ENCODE results near the gene FILIP1.
A peak's percentile ranks its signal among the peaks of the same experiment; 100 is the strongest.

FILIP1 gene

DNA sequence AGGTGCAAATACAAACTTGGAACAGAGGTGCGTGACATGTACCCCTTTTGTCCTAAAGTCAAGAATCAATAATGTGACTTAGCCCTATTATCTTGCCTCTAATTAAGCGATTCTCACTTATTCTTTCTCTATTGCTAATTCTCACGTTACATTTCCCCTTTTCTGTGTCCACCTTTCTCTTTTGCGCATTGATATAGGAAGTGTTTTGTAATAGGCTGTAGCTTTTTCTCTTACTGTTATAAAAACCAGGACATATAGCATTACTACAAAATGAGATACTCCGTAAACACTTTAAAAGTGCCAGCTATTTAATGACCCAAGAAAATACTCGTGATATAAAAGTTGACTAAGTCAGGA lies 208.3 kb downstream of the FILIP1 start:
- peak; percentile 44 for DNase-seq

DNA sequence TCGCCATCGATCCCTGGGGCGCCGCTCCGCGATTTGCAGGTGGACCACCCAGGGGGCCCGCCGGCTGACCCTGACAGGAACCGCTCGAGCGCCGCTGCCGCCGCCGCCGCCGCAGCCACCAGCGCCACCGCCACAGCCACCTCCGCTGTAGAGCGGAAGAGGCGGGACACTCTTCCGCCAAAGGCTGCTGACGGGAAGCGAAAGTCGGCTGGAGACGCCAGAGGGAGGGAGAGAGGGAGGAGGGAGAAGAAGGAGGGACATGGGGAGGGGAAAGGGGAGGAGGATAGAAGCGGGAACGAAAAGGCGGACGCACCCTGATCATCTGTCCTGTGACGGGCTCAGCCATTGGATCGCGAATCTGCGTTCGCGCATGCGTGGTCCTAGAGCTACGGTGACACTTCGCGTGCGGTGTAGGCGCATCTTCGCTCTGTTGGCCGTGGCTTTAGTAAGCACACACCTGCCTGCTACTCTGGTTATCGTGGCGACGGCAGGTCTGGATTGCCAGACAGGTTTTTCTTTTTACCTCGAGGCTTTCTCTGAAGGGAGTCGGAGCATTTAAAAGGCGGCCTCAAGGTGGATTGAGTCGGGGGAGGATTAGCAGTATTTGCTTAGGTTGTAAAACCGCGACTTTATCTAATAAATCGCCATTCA lies 208.8 kb downstream of the FILIP1 start, which contains the start of gene TMEM30A:
Gene TMEM30A, minus strand, starts transcription at position 161 of the 651 bp plus-strand sequence. Its CDS starts 154 bp downstream, at position 7.
- DNase-seq, result peak; percentile 99

DNA sequence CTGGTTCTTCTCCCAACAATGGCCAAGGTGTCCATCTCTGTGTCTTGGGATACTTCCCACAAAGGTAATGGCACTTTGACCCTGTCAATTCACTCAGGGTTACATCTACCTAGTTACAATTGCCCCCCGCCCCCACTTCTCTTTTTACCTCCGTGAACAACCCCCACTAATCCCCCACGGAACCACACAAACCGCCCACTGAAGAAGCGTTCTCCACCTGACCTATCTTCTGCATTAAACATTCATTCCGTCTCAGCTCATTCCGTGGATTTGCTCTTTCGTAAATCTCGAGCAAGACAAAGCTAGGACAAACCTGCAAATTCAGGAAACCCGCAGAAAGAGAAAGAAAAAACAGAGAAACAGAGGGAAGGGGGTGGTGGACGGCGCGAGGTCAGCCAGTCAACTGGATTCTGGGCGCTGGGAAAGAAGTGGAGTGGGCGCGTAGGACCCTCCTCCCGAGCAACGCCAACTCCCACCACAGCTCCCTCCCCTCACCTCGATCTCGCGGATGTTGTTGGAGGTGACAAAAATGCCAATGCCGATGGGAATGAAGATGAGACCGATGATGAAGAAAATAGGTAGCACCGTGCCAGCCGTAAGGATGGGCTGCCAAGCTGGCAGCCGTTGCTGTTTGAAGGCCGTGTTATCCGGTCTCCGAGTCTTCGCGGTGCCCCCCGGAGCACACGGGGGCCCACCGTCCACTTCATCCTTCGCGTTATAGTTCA lies 209.5 kb downstream of the FILIP1 start:
- DNase-seq, result peak; percentile 27

DNA sequence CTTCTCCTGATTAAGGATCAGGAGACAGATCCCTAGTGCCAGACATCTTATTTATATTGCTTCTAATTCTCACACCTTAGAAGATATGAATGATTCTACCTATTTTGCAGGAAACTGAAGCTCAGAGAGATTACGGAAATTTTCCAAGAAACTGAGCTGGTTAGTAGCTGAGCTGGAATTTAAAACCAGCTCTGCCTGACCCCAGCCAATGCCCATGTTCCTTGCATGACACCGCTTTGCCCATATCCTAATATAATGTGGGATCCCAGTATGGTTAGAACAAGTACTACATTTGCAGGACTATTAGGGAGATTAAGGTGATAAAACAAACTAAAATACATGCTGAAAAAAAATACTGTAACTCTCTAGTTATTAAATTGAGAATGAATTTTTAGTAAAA lies 210.9 kb downstream of the FILIP1 start:
- no peak for DNase-seq

DNA sequence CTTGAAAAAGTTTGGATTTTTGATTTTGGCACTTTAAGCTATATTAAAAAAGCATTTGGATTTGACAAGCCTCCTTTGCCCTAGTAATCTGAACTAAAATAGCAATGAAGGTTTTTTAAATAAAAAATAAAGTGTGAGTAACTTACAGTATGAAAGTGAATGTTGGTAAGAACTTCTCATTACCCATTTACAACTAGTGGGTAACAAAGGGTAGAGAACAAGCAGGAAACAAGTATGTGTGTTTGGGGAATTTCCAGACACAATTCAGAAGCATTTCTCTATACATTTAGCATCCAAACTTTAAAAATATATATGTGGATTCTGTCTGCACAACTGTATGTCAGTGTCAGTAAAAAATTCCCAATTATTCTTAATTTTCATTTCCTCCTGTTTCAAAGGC lies 211.9 kb downstream of the FILIP1 start:
- DNase-seq, result peak; percentile 61

DNA sequence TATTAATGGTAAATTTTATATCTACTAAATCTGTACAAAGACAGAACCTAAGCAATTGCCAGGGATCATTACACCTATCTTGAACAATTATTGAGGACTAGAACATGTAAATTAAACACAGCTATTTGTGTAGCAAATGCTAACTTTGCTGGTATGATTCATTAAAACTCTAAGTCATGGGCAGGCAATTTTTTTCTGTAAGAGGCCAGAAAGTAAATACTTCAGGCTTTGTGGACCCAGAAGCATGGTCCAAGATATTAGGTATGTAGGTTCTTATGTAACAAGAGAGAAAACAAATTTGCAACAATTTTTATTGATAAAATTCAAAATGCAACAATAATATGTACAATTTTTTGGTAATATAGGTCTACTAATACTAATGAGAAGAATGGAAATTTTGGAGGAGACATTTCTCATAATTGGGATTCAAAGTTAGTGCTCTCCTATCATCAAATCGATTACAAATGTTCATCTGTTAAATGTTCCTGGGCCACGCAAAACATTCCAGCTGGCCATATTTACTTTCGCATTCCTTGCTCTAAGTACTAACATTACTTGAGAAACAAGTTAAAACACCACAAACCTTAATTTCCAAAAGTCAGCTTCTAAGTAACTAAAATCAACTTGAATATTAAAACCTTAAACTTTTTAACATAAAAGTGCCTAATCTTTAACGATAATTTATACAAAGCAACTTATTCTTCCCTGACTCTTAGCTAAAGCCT lies 213.3 kb downstream of the FILIP1 start:
- no peak for DNase-seq

DNA sequence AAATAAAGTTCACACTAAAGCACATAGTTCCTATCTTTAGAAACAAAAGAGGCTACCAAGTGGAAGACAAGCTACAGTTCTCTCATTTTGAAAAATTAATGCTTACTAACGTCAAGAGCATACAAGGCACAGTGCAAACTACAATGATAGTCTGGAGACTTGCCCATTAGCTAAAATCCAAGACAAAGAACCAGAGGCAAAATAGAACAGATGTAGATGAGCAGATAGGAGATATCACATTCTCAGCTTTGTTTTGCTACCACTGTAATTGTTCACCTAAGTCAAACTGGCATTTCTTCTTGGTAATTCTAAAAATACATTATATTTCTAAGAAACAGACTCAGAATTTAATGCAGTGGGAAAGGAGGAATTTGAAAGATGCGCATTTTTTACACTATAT lies 214.2 kb downstream of the FILIP1 start:
- DNase-seq, result no peak

DNA sequence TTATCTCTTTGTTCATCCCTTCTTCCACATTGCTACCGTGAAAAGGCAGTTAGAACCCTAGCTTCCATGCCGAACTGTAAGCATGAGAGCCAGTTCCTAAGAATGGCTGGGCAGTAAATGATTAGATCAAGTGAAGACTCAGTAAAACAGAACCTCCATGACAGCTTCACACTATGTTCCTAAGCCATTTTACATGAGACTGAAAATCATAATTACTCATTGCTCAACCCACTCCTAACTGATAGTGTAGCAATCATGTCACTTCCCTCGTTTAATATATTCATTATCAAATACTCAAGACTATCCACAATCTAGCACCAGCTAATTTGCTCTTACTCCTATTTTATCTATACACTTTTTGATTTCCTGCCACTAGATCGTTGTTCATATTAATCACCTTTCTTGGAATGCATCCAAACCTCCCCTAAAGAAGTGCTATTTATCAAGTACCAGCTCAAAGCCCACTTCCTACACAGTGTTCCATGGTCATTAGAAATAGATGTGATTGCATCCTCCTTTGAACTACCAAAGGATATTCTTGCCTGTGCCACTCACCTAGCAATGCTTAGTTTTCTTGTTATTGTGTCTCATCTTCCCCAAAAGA lies 215.0 kb downstream of the FILIP1 start:
- DNase-seq, result peak; percentile 59

DNA sequence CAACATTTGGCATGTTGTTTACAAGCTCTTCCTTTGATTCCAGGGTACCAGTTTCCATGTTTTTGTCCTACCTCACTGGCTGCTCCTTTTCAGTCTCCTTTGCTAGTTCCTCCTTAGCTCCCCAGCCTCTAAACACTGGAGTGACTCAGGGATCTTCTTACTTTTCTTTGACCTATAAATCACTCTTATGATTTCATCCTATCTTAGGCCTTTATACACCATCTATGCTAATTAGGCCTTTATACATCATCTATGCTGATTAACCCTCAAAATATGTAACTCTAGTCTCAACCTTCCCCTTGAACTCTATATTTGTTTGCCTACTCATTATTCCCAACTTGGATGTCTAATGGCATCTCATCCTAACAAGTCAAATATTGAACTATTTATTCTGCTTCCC lies 218.5 kb downstream of the FILIP1 start:
- peak; percentile 61 for DNase-seq

DNA sequence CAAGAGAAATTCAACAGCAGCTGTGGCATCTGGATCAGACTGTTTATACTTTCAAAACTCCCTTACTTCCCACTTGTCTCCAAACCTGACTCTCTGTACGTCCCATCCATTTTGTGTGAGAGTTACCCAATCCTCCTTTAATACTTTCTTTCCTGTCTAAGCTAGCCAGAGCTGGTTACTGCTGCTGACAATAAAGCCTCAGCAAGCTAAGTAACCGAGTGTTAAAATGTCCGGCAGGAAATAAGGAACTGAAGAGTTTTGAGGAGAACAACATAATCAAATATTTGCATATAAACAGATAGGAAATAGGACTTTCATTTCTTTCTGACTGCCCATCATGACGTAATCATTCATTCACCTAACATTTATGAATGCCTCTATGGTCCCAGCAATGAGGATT lies 220.6 kb downstream of the FILIP1 start:
- peak; percentile 80 for DNase-seq

DNA sequence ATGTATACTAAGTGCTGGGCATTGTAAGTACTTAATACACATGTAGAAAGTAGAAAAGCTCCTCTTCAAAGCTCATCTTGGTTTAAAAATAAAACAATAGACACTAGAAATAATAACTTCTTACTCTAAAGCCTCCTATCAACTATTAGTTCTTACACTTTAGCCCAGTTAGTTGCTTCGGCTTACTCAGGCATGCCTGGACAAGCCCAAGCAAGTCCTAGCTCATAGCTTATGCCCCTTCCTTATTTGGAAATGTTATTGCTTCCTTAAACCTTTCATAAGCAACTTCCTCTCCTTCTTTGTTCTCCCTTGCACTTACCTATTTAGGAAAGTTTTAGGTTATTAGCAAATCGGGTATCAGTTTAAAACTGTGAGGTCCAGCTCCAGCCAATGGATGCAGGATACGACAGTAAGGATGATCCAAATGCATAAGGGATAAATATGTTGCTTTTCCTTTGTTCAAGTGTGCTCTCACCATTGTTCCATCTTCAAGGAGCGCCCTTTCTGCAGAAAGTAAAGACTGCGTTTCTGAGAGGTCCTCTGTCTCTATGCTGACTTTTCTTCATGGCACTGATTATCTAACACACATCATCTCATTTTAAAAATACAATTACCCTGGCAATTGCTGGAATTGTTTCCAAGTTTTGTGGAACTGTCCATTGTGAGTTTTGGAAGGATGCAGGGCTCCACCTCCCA lies 221.3 kb downstream of the FILIP1 start:
- peak; percentile 54 for DNase-seq

DNA sequence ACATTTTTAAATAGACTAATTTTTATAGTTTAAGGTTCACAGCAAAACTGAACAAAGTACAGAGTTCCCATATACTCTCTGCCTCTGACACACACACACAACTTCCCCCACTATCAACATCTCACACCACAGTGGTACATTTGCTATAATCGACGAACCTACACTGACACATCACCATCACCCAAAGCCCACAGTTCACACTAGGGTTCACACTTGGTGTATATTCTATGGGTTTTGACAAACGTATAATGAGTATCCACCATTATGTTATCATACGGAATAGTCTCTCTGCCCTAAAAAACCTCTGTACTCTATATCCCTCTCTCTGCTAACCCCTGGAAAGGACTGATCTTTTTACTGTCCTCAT lies 224.6 kb downstream of the FILIP1 start:
- no peak for DNase-seq

DNA sequence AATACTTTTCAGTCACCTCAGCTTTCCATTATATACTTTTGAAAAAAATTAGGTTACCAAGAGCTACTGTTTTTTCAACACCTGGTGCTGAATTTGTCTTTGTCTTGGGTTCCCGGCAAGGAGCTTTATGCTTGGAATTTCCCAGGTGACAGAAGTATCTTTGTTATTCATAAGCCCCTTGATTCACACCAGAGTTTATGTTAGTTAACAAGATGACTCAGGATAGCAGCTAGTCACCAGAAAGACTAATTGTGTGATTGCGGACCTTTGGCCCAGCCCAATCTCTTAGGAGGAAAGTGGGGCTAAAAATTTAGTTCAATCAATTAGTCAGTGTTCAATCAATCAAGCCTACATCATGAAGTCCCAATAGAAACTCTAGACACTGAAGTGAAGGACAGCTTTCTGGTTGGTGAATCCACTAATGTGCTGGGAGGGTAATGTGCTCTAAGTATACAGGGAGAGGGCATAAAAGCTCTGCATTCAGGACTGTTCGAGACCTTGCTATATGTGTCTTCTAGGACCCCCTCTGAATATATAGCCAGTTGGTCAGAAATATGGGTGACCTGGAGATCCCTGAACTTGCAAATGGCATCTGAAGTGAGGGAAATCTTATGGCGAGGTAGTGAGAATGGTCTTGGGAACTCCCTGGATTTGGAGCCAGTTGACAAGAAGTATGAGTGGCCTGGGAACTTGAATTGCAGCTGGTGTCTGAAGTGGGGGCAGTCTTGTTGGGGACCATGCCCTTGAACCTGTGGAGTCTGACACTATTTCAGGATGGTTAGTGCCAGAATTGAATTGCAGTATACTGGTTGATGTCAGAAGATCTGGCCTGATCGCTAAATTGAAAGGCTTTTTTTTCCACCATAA lies 225.2 kb downstream of the FILIP1 start:
- no peak for DNase-seq

DNA sequence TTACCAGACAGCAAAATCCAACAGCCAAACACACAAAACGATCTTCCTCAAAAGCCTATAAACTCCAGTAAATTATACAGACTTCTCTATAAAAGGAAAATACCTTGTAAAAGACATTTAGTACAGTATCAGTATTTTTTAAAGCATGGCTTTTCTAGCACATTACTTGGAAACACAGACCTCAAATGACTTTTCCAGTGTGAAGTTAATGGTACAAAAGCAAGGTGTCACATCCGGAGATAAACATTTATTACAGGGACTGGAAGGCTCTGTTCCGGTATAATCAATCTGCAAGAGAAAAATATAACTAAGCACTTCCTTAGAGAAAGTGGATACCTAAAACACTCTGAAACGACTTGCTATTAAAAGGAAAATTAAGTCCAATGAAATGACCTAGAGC lies 226.1 kb downstream of the FILIP1 start:
- DNase-seq, result no peak

DNA sequence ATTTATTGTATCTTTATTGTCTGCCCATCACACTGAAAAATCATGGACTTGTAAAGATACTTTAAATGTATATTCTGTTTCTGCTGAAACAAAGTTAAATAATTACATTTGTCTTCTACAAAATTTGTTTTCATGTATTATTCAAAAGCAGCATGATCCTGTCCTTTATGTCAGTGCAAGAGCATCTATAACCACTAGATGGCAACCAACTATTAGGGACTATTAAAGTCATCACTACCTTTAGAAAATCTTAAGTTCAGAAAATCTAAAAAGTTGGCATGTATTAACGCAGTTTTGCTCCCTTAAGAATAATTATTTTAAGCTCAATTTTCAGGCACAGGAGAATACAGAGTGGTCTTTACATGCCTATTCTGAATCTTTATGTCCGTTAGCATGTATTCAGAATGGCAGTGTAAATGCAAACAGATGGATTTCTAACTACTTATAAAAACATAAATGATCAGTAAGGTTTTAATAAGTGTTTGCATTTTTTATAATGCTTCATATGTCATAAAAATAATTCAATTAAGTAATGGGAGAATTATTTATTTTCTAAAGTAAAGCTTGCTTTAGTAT lies 226.8 kb downstream of the FILIP1 start:
- peak; percentile 64 for DNase-seq

DNA sequence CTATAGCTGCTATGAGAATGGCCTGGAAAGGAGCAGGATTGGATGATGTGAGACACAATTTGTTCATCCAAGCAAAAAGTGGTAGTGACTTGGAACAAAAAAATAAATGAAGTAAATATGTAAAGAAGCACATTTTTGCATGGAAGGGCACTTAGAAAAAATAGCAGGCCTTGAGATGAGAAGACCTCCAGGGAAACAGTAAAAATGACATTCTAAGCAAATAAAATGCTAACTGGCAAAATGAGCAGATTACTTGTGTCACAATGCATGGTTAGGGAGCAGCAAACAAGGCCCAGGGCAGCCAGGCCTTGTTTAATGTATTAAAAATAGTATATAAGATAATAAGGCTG lies 230.2 kb downstream of the FILIP1 start:
- no peak for DNase-seq

DNA sequence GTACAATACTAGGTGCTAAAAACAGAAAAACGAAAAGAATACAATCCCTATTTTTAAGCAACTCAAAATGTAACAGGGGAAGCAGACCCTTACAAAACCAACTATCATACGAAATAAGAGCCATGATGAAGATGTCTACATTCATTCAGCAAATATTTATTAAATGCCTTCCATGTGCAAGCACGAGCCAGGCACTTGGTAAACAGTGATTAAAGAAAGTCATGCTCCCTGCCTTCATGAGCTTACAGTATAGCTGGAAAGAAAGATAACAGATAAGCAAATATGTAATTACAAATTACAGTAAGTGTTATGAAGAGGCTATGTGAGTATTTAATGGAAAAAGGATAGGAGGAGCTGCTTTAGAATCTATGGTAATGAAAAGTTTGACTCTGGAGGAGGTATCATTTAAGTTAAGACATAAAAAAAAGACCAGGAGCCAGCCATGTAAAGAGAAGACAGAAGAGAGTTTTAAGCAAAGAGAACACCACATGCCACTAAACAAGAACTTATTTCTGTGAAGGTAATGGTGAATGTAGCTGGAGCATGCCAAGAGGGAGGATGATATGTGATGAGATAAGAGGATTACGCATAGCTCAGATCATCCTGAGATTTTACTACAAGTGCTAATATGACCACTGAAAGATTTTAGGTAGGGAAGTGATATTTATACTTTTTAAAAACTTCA lies 230.7 kb downstream of the FILIP1 start:
- DNase-seq, result no peak

DNA sequence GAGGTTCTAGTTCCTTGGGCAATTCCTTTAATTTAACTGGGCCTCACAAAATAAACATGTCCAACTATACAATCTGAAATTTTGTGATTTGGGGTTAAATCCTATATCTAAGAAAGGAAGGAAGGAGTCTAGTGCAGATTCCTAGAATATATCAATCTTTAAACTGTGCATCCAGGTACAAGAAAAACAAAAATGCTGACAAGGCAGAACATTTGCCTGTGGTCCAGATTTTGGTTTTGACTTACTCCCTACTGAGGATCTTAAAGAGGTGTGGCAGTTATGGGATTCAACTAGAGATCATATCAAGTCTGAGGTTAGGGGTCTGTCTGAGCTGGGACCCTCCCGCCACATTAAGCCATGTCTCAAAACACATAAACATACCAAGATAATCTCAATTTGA lies 232.3 kb downstream of the FILIP1 start:
- DNase-seq, result no peak

DNA sequence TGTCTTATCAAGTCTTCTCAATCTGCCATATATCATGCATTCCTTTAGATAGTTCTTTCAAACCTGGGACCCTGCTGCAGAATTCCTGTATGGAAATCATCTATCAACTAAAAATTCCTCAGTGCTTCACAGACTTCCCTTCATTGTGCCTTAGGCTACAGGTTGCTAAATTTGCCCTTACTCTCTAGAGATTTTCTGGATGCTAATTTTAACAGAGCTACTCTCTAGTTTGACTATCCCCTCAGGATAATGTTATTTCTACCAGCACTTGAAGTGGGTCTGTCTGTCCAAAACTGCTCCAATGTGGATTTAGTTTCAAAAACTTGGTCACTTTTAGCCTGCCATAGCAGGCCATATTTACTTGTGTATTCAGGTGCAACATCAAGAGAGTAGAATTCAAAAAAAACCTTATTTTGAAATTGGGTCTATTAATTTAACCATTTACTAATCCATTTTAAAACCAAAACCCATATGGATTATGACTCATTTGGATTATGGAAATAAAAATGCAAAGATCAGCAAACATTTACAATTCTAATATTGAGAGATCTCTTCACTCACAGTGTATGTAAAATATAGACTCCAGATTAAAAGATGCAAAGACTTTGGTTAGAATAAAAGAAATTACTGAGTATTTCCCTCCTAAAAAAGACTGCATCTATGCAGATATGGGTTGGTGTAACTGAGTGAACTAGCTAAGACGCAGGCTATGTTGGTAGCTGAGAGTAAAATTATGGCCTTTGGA lies 236.1 kb downstream of the FILIP1 start:
- DNase-seq, result no peak

DNA sequence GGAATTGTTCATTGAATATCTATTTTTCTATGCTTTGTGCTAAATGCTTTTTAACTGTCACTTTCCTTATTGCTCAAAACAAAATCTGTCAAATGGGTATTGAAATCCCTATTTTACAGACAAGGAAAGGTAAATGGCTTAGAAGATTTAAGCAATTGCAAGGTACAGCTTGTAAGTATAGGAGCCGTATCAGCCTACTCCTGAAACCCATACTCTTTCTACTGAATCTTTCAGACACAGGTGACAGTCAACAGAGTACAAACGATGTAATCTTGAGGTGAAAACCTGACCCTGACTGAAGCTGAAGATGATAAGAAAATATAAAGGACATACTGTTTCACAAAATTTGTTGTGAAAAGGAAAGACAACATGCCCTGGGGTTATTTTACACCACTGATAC lies 243.0 kb downstream of the FILIP1 start:
- no peak for DNase-seq
